Chondrocyte (in vitro differentiated cells): ENCODE data around the gene CLDN14. TPM values are rescaled to one million over a fixed set of nuclear protein-coding genes. Genes with fewer than 3 reads are reported as not detected.

Experiments
- DNase-seq: peaks from one replicate; pipeline ENCODE4 v3.0.0; 2021; ENCODE audit warnings: mixed read lengths, low spot score
- H3K27ac Mint-ChIP-seq: one replicate; pipeline ENCODE4 v1.8.0; 2021; ENCODE audit warnings: mild to moderate bottlenecking, moderate library complexity, mixed read lengths; ENCODE audit not compliant: unreplicated experiment
- H3K27me3 Mint-ChIP-seq: 2 replicates; pipeline ENCODE4 v1.8.0; 2021; ENCODE audit warnings: low read depth, mixed read lengths
- H3K36me3 Mint-ChIP-seq: 2 replicates; pipeline ENCODE4 v1.8.0; 2021; ENCODE audit warnings: low read depth, mixed read lengths
- H3K4me1 Mint-ChIP-seq: 2 replicates; pipeline ENCODE4 v1.8.0; 2021; ENCODE audit warnings: low read depth, mild to moderate bottlenecking, mixed read lengths
- H3K4me3 Mint-ChIP-seq: one replicate; pipeline ENCODE4 v1.8.0; 2021; ENCODE audit warnings: mild to moderate bottlenecking, moderate library complexity, mixed read lengths; ENCODE audit not compliant: unreplicated experiment
- H3K9me3 Mint-ChIP-seq: 2 replicates; pipeline ENCODE4 v1.8.0; 2021; ENCODE audit warnings: low read depth, mixed read lengths
- total RNA-seq: library from RNA; stranded (reverse); gene quantifications from 3 replicates; pipeline ENCODE4 v1.2.1, GENCODE V29; 2021
- TF ChIP-seq, protein P1 (sequence below): fragments of 200-600 bp; sonication (generic); IDR thresholded peaks from 2 replicates; pipeline ENCODE4 v1.5.0; 2021; ENCODE audit warnings: antibody characterized with exemption, mild to moderate bottlenecking, moderate library complexity

Gene CLDN14
- total RNA-seq, 1 donor from 2014 or later, result not detected

DNA sequence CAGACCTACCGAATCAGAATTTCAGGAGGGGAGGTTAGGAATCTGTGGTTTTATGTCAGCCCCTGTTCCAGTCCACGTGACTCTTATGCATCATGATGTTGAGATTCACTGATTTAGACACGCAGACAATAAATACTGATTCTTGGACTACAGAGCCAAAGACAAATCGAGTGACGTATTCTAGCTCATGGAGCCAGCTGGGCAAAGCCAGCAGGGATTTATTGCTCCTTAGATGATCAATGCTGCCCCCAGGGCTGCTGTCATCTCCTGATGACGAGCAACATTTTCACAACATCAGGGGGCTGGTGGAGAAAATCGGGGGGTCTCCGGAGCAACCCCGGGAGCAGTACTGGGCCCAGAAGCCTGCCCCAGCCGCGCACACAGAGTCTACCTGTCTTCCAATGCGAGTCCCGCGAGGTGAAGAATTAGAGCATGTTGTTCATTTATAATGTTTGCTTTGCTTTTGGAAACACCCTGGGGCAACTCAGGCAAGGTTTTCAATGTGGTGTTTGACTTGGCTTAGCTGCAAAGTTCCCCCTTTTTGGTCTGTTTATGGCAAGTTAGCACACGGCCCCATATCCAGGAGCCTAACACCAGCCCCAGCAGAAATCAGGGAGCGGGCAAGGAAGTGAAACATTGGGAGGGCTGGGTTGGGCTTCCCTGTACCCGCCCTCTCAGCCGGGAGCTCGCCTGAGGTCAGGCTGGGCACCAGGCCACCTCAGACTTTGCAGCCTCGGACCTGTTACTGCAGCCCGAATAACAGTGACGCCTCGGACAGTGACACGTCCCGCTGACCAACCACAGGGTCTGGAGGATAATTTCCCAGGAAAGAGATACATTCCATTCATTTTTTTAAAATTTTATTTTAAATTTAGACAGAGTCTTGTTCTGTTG is 19.9 kb upstream of the CLDN14 start:
- peak overlapping the region; percentile 84 for H3K27ac Mint-ChIP-seq
- no peak overlapping the region for H3K4me3 Mint-ChIP-seq
- no peak for DNase-seq
- TF ChIP-seq, protein P1, sequence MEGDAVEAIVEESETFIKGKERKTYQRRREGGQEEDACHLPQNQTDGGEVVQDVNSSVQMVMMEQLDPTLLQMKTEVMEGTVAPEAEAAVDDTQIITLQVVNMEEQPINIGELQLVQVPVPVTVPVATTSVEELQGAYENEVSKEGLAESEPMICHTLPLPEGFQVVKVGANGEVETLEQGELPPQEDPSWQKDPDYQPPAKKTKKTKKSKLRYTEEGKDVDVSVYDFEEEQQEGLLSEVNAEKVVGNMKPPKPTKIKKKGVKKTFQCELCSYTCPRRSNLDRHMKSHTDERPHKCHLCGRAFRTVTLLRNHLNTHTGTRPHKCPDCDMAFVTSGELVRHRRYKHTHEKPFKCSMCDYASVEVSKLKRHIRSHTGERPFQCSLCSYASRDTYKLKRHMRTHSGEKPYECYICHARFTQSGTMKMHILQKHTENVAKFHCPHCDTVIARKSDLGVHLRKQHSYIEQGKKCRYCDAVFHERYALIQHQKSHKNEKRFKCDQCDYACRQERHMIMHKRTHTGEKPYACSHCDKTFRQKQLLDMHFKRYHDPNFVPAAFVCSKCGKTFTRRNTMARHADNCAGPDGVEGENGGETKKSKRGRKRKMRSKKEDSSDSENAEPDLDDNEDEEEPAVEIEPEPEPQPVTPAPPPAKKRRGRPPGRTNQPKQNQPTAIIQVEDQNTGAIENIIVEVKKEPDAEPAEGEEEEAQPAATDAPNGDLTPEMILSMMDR, result no peak
- H3K4me1 Mint-ChIP-seq, result peaks cover 25% of the 10 kb centered on the region
- no peaks in the 10 kb centered on the region for H3K9me3 Mint-ChIP-seq
- no peaks in the 10 kb centered on the region for H3K36me3 Mint-ChIP-seq
- no peaks in the 10 kb centered on the region for H3K27me3 Mint-ChIP-seq

DNA sequence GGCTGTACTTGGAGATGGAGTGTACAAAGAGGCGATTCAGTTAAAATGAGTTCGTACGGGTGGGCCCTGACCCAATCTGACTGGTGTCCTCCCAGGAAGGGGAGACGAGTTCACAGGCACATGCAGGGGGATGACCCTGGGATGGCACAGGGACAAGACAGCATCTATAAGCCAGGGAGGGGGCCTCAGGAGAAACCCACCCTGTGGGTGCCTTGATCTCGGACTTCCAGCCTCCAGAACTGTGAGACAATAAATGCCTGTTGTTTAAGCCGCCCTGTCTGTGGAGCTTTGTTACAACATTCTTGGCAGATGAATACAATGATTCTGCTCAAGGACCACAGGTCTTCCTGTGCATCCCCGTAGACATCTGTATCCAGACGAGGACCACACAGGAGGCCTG is 14.6 kb upstream of the CLDN14 start:
- DNase-seq, result no peak

DNA sequence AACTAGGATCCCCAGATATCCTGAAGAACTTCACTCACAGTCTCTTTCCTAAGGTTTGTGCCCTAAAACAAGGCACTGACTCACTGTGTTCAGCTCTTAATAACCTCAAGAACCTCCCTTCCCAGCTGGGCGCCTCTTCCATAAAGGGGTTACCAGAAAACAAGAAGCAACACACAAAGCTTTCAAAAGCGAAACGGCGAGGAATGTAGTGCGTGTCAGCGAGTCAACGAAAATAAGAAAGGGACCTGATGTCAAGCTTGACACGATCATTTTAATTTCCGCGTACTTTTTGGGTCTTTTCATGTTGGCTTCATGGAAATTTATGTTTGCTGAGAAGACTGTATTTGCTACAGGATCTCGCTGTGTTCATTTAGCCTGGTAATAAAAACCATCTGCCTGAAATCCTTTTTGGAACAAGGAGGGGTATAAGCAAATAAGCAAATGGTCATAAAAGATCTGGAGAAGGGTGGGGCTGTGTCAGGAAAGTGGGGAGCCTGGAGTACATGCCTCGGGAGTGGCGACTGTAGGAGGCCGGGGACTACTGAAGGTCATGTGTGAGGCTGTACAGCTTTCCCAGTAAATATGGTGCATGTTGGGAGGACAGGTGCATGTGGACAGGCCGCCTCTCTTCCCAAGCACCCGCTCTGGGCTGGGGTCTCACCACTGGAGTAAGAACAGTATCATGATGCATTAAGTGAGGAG is 11.4 kb upstream of the CLDN14 start:
- no peaks in the 10 kb centered on the region for H3K9me3 Mint-ChIP-seq
- TF ChIP-seq, protein P1, result no peak
- H3K27me3 Mint-ChIP-seq, result no peaks in the 10 kb centered on the region
- peaks cover 1% of the 10 kb centered on the region for H3K36me3 Mint-ChIP-seq
- no peak overlapping the region for H3K4me3 Mint-ChIP-seq
- no peak overlapping the region for H3K27ac Mint-ChIP-seq
- no peaks in the 10 kb centered on the region for H3K4me1 Mint-ChIP-seq
- no peak for DNase-seq

More for the DNA sequence above, 14.6 kb upstream of the CLDN14 start:
- H3K4me1 Mint-ChIP-seq, result peaks cover 5% of the 10 kb centered on the region
- H3K27ac Mint-ChIP-seq, result no peak overlapping the region
- H3K4me3 Mint-ChIP-seq, result no peak overlapping the region
- TF ChIP-seq, protein P1, result no peak
- H3K9me3 Mint-ChIP-seq, result no peaks in the 10 kb centered on the region
- H3K27me3 Mint-ChIP-seq, result no peaks in the 10 kb centered on the region
- H3K36me3 Mint-ChIP-seq, result peaks cover 1% of the 10 kb centered on the region

DNA sequence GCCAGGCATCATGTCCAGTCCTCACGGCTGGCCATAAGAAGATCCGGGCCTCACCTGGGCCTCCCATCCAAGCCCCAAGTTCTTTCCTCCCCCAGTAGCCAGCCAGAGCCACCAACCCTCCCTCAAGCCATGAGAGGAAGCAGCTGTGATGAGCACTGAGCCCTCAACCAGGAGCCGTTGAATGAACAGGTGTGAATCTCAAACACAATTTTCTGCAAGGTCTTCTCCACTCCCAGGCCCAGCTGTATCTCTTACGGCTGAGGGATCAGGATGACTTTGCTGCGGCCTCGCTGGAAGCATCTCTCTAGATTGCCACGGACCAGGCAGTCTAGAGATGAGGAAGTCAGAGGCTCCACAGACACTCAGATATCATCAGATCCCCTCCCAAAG is 9.8 kb upstream of the CLDN14 start:
- peaks cover 1% of the 10 kb centered on the region for H3K36me3 Mint-ChIP-seq
- no peak overlapping the region for H3K27ac Mint-ChIP-seq
- H3K27me3 Mint-ChIP-seq, result no peaks in the 10 kb centered on the region
- no peak for DNase-seq
- H3K9me3 Mint-ChIP-seq, result no peaks in the 10 kb centered on the region
- no peak overlapping the region for H3K4me3 Mint-ChIP-seq
- TF ChIP-seq, protein P1, result no peak
- H3K4me1 Mint-ChIP-seq, result no peaks in the 10 kb centered on the region

DNA sequence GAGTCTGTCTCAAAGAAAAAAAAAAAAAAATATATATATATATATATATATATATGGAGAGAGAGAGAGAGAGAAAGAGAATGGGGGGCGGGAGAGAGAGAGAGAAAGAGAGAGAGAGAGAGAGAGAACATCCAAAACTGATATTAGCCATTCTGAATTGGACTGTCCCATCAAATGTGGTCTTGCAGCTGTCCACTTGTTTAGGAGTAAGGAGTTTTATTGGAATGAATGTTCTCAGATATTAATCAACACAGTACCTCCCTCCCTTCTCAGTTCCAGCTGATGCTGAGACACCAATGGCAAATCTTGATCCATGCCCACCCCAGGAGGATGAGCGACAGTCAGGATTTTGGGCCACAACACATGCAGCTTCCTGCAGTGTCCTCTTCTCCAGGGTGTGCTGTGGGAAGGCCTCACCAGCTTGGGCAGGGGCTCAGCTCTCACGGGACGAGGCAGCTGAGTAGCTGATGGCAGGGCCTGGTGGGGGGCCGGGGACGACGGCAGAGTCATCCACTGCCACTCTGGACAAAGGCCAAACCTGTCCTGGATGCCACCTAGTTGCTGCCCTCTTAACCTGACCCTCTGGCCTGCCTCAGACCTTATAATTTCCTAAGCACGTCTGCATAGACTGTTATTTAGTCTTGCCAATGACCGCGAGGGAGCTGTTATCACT is 9.3 kb upstream of the CLDN14 start:
- no peaks in the 10 kb centered on the region for H3K4me1 Mint-ChIP-seq
- H3K27me3 Mint-ChIP-seq, result no peaks in the 10 kb centered on the region
- TF ChIP-seq, protein P1, result no peak
- no peaks in the 10 kb centered on the region for H3K36me3 Mint-ChIP-seq
- no peak for DNase-seq
- H3K27ac Mint-ChIP-seq, result no peak overlapping the region
- no peak overlapping the region for H3K4me3 Mint-ChIP-seq
- no peaks in the 10 kb centered on the region for H3K9me3 Mint-ChIP-seq
